K562 (cell line): Measurements from ENCODE around the gene DHDDS. TPM values are rescaled to one million over a fixed set of nuclear protein-coding genes. Genes with fewer than 3 reads are reported as not detected.

ENCODE experiments used
- ATAC-seq: fragments of 200-7000 bp; cut with Tn5 transposase; 3 replicates; pipeline ENCODE4 v1.9.1; 2020; ENCODE audit warnings: moderate library complexity
- BruUV-seq: library from RNA; stranded (reverse); fragments of 400-500 nt; replicated peaks from 2 replicates; lab custom pipeline; 2021; lab: Mats Ljungman, UMichigan
- CTCF ChIA-PET: fragments of 300-600 bp; formaldehyde crosslinking; extraction: SDS; loops from one replicate; lab custom pipeline; 2021; ENCODE audit warnings: low intra/inter-chr PET ratio; lab: Yijun Ruan, JAX
- POLR2A ChIA-PET: fragments of 300-600, 350-650 bp; sonication (Branson Sonifier 250); formaldehyde crosslinking; extraction: SDS; loops from one replicate; lab custom pipeline; 2021; ENCODE audit warnings: antibody characterized with exemption, inconsistent platforms; lab: Yijun Ruan, JAX
- DNase-seq, 4 experiments: peaks; one replicate each; pipeline versions ENCODE4 v3.0.0 to v3.0.0-alpha.2; 2011 to 2018; ENCODE audit warnings: low spot score in 3 of 4, mixed read lengths in 3 of 4; ENCODE audit errors: extremely low read depth in 1 of 4
- FAIRE-seq: peaks from 2 replicates; lab custom pipeline; 2011; peaks lifted over from hg19 to GRCh38; lab: Jason Lieb, UNC
- H2AFZ ChIP-seq: 2 replicates; pipeline ENCODE4 v1.6.0; 2011; ENCODE audit warnings: low read depth, low read length, control low read depth, inconsistent platforms
- H3K27ac ChIP-seq: fragments of 200-600 bp; 3 replicates; pipeline ENCODE4 v1.8.0; 2011; ENCODE audit warnings: low read depth, mild to moderate bottlenecking, control low read depth, inconsistent platforms, low read length, moderate library complexity, mixed read lengths; ENCODE audit errors: extremely low read depth
- H3K27me3 ChIP-seq, 2 experiments: fragments of 300-600 bp in 1 of 2; 2 replicates in 1 of 2; 3 replicates in 1 of 2; pipeline versions ENCODE4 v1.6.0 to v1.8.0; 2011; ENCODE audit warnings: inconsistent platforms in 2 of 2, low read length in 2 of 2, mild to moderate bottlenecking in 1 of 2, mixed read lengths in 1 of 2, moderate library complexity in 1 of 2; ENCODE audit not compliant: control insufficient read depth in 2 of 2, insufficient read depth in 2 of 2
- H3K36me3 ChIP-seq: fragments of 300-600 bp; 3 replicates; pipeline ENCODE4 v1.8.0; 2011; ENCODE audit warnings: mild to moderate bottlenecking, low read length, inconsistent platforms; ENCODE audit not compliant: control insufficient read depth, insufficient read depth
- H3K4me1 ChIP-seq, 2 experiments: fragments of 200-600 bp in 1 of 2; replicated peaks in 1 of 2; 2 replicates in 1 of 2; 3 replicates in 1 of 2; pipeline versions ENCODE4 v1.5.1 to v1.8.0; 2011; ENCODE audit warnings: inconsistent platforms in 2 of 2, low read length in 2 of 2, mild to moderate bottlenecking in 1 of 2, mixed read lengths in 1 of 2, moderate library complexity in 1 of 2; ENCODE audit not compliant: control insufficient read depth in 2 of 2, insufficient read depth in 2 of 2
- H3K4me2 ChIP-seq: 2 replicates; pipeline ENCODE4 v1.6.1; 2011; ENCODE audit warnings: low read length, control low read depth, inconsistent platforms, mixed read lengths; ENCODE audit not compliant: insufficient read depth
- H3K4me3 ChIP-seq: fragments of 200-600 bp; sonication (generic), shearing (Covaris generic); 2 replicates; pipeline ENCODE4 v1.5.1; 2016; ENCODE audit warnings: control low read depth, inconsistent platforms
- H3K79me2 ChIP-seq: fragments of 200-600 bp; 3 replicates; pipeline ENCODE4 v1.8.0; 2011; ENCODE audit warnings: low read length, inconsistent platforms; ENCODE audit not compliant: control insufficient read depth, insufficient read depth
- H3K9ac ChIP-seq, 2 experiments: 2 replicates each; pipeline versions ENCODE4 v1.6.0 to v1.6.1; 2011; ENCODE audit warnings: low read depth in 2 of 2, low read length in 2 of 2, control low read depth in 1 of 2, inconsistent platforms in 1 of 2, mild to moderate bottlenecking in 1 of 2, mixed read lengths in 1 of 2; ENCODE audit not compliant: insufficient read depth in 1 of 2
- H3K9me1 ChIP-seq: one replicate; pipeline ENCODE4 v1.6.0; 2011; ENCODE audit warnings: inconsistent platforms, mild to moderate bottlenecking, low read length, moderate library complexity; ENCODE audit not compliant: control insufficient read depth, insufficient read depth
- H3K9me3 ChIP-seq: replicated peaks from 2 replicates; pipeline ENCODE4 v1.5.1; 2011; ENCODE audit warnings: low read depth, low read length, inconsistent platforms; ENCODE audit not compliant: control insufficient read depth, insufficient read depth
- H4K20me1 ChIP-seq: replicated peaks from 2 replicates; pipeline ENCODE4 v1.6.1; 2011; ENCODE audit warnings: low read length, inconsistent platforms, mixed read lengths; ENCODE audit not compliant: control insufficient read depth, insufficient read depth
- CBX1 ChIP-seq: sonication (generic); IDR thresholded peaks from 2 replicates; pipeline ENCODE4 v1.6.1; 2016; ENCODE audit warnings: antibody characterized with exemption, low read depth, mild to moderate bottlenecking
- ESRRA ChIP-seq: fragments of 450-650 bp; IDR thresholded peaks from 2 replicates; pipeline ENCODE4 v1.6.1; 2014; ENCODE audit warnings: low read depth, mild to moderate bottlenecking, moderate library complexity, borderline replicate concordance
- GABPB1 ChIP-seq: sonication (generic); formaldehyde crosslinking; IDR thresholded peaks from 2 replicates; pipeline ENCODE4 v1.8.0; 2022; ENCODE audit warnings: mild to moderate bottlenecking, missing genetic modification reagents
- ILF3 ChIP-seq: fragments of 450-650 bp; IDR thresholded peaks from 2 replicates; pipeline ENCODE4 v1.6.1; 2018; ENCODE audit warnings: antibody characterized with exemption, mild to moderate bottlenecking, moderate library complexity, borderline replicate concordance
- LCOR ChIP-seq: sonication (generic); formaldehyde crosslinking; IDR thresholded peaks from 2 replicates; pipeline ENCODE4 v1.8.0; 2022; ENCODE audit warnings: mild to moderate bottlenecking, missing genetic modification reagents
- POLR2AphosphoS2 ChIP-seq: IDR thresholded peaks from 2 replicates; pipeline ENCODE4 v1.6.1; 2012; ENCODE audit warnings: low read length, improper control_type of control experiment
- RHOXF2B ChIP-seq: fragments of 250-450 bp; sonication (Bioruptor Pico); conservative IDR thresholded peaks from 2 replicates; pipeline ENCODE4 v1.5.1; 2021
- TBP ChIP-seq: optimal IDR thresholded peaks from 2 replicates; pipeline ENCODE3; 2011; ENCODE audit warnings: low read depth, low read length, improper control_type of control experiment
- ZBTB7A ChIP-seq: IDR thresholded peaks from 2 replicates; pipeline ENCODE4 v1.6.1; 2011; ENCODE audit warnings: low read depth, mild to moderate bottlenecking, low read length, moderate library complexity, borderline replicate concordance; ENCODE audit not compliant: control insufficient read depth
- ZNF140 ChIP-seq: fragments of 250-450 bp; sonication (Bioruptor Pico); IDR thresholded peaks from 2 replicates; pipeline ENCODE4 v1.8.0; 2021; ENCODE audit warnings: moderate library complexity, mild to moderate bottlenecking, inconsistent platforms
- WGBS: fragments of 100-300 bp; shearing (Covaris generic); methylation state at CpG from one replicate; pipeline ENCODE4 v1.1.6; 2016; ENCODE audit warnings: low coverage, mixed read lengths; ENCODE audit not compliant: insufficient coverage; ENCODE audit errors: missing lambda C conversion rate; 5-methylcytosine and 5-hydroxymethylcytosine counted together
- in situ Hi-C: fragments of 300-500 bp; cut with MboI; formaldehyde crosslinking; loops from 4 replicates; pipeline ENCODE4 v1.15.0; 2018; ENCODE audit warnings: inconsistent platforms, mixed read lengths
- intact Hi-C: fragments of 100-400 bp; cut with micrococcal nuclease; formaldehyde crosslinking; loops from 2 replicates; pipeline ENCODE4 v1.14.2; 2022
- polyA plus RNA-seq, 8 experiments: library from polyadenylated mRNA; depleted of rRNA in 4 of 8; stranded (reverse) in 5 of 8; unstranded in 3 of 8; fragments of >200 nt; fragmentation: Nextera tagmentation in 2 of 8; fragmentation: Illumina TruSeq in 1 of 8; extraction: Ambion mirVana in 2 of 8; extraction: Trizol in 1 of 8; gene quantifications; 2 replicates each; pipeline versions ENCODE4 v1.2.1 to v1.2.3, GENCODE V29; 2011 to 2014; ENCODE audit warnings: inconsistent platforms in 1 of 8, missing spikeins in 1 of 8
- total RNA-seq, 7 experiments: library from RNA; depleted of rRNA in 6 of 7; stranded (reverse); fragments of >200 nt in 6 of 7; fragmentation: Illumina TruSeq in 2 of 7; extraction: Trizol in 2 of 7; gene quantifications; 2 replicates each; pipeline versions ENCODE4 v1.2.1 to v1.2.3, GENCODE V29; 2011 to 2021; ENCODE audit warnings: low replicate concordance in 1 of 7
- TF ChIP-seq, protein P1 (sequence below): sonication (generic); formaldehyde crosslinking; IDR thresholded peaks from 2 replicates; pipeline ENCODE4 v1.8.0; 2022; ENCODE audit warnings: missing genetic modification reagents, mild to moderate bottlenecking, borderline replicate concordance
- TF ChIP-seq, protein P2 (sequence below): fragments of 450-650 bp; IDR thresholded peaks from 2 replicates; pipeline ENCODE4 v1.7.0; 2016; ENCODE audit warnings: borderline replicate concordance

DHDDS gene
- total and polyA plus RNA-seq, 9 of the 15 experiments (the other 6 are each of a cell fraction or from before 2014, with no cell fraction given): 33.3 to 55.0 (median 44.3) TPM

DNA sequence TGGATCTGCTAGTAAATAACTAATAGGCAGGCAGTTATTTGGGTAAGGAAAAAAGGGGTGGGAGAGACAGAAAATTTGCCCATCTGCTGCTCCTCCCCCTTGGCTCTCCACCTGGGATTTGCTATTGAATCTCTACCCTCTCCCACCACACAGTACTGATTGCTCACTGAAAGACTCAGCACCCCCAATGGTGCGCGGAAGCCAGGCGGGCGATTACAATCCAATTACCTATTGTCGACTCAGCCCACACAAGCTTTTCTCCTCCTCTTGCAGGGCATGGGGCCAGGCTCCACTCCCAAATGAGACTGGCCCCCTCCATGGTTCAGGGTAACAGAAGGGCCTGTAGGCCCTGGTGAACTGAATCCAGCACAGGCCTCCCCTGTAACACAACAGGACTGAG lies 37.4 kb downstream of the DHDDS start:
- no peak overlapping the region for H2AFZ ChIP-seq
- no peak for ATAC-seq

DNA sequence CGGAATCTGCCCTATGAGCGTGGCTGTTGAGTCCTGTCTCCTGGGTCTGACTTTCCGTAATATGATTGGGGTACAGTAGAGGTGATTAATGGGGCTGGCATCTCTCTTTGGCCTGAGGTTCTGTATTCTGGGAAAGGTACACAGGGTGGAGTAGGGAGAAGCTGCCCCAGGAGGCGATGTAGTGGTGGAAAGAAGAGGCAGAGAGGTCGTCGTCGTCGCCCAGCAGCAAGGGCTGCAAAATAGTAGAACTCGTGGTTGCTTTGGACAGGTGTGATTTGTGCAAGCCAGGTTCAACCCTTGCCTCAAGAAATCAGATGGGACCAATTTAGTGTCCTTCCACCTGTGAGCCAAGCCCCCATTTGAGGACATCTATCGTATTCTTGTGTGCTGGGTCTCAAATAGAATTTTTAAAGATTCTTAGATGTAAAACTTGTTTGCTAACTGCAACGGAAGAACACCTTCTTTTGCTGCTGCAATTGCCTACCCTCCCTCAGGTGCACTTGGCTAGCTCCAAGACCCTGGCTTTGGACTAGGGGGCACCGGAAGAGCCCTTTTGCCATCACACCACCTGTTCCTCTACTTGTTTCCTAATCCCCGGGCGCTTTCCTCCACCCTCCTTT lies 38.9 kb downstream of the DHDDS start:
- H3K27me3 ChIP-seq: no peaks in the 10 kb centered on the region
- ATAC-seq (no peak), FAIRE-seq (no peak), DNase-seq (peak in 1 of 4 experiments; percentile 29)
- ChIA-PET POLR2A (interaction anchor here (0.6 to 3.8 kb wide), 18 partner anchors 9 to 392 kb away, joined by 3 to 32 read pairs (median 4); partner anchors contain the start of gene DHDDS), CTCF (no interaction called here)
- in situ Hi-C loops (no loop called here), intact Hi-C loops (no loop called here)
- H3K9ac ChIP-seq: peak overlapping the region; percentile 19 to 98; a peak in 3 of 4 replicates
- H3K79me2 ChIP-seq: peaks cover 27% of the 10 kb centered on the region
- H3K4me2 ChIP-seq: peak overlapping the region; percentile 82
- BruUV-seq: no TSS peak
- peaks cover 29 to 30% of the 10 kb centered on the region in 2 experiments; a peak in 4 of 5 replicates for H3K4me1 ChIP-seq
- no peak overlapping the region for H2AFZ ChIP-seq
- H3K27ac ChIP-seq: no peak overlapping the region
- H3K4me3 ChIP-seq: peak overlapping the region; percentile 95
- no peaks in the 10 kb centered on the region for H3K9me3 ChIP-seq
- WGBS: 63% methylated on average over 14 of the region's 14 CpGs
- peaks cover 63% of the 10 kb centered on the region for H3K36me3 ChIP-seq
- H3K9me1 ChIP-seq: no peaks in the 10 kb centered on the region
- H4K20me1 ChIP-seq: peaks cover 16% of the 10 kb centered on the region
- TF ChIP-seq GABPB1 (CRISPR knock-in tag) (no peak), POLR2AphosphoS2 (peak; percentile 31; the same call in 1 of the 2 replicates), CBX1 (no peak), ZBTB7A (peak; percentile 27; the same call in 1 of the 2 replicates), RHOXF2B (CRISPR knock-in tag) (no peak), ESRRA (no peak), ZNF140 (CRISPR knock-in tag) (no peak)
- TF ChIP-seq, protein P1, sequence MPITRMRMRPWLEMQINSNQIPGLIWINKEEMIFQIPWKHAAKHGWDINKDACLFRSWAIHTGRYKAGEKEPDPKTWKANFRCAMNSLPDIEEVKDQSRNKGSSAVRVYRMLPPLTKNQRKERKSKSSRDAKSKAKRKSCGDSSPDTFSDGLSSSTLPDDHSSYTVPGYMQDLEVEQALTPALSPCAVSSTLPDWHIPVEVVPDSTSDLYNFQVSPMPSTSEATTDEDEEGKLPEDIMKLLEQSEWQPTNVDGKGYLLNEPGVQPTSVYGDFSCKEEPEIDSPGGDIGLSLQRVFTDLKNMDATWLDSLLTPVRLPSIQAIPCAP (CRISPR knock-in tag): 0 out of 2 replicates have a peak, but pooled peaks have one; percentile 7
- TF ChIP-seq, protein P2, sequence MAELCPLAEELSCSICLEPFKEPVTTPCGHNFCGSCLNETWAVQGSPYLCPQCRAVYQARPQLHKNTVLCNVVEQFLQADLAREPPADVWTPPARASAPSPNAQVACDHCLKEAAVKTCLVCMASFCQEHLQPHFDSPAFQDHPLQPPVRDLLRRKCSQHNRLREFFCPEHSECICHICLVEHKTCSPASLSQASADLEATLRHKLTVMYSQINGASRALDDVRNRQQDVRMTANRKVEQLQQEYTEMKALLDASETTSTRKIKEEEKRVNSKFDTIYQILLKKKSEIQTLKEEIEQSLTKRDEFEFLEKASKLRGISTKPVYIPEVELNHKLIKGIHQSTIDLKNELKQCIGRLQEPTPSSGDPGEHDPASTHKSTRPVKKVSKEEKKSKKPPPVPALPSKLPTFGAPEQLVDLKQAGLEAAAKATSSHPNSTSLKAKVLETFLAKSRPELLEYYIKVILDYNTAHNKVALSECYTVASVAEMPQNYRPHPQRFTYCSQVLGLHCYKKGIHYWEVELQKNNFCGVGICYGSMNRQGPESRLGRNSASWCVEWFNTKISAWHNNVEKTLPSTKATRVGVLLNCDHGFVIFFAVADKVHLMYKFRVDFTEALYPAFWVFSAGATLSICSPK: no peak

More for the DNA sequence above, 37.4 kb downstream of the DHDDS start:
- CTCF ChIA-PET: no interaction called here
- BruUV-seq: no TSS peak
- intact Hi-C loops: no loop called here
- Histone ChIP-seq H3K4me2 (no peak overlapping the region), H3K27me3 (no peaks in the 10 kb centered on the region), H4K20me1 (peaks cover 20% of the 10 kb centered on the region), H3K4me1 (peaks cover 26 to 30% of the 10 kb centered on the region in 2 experiments; a peak in 4 of 5 replicates), H3K27ac (no peak overlapping the region), H3K9ac (no peak overlapping the region; a peak in 1 of 4 replicates), H3K79me2 (peaks cover 21% of the 10 kb centered on the region), H3K36me3 (peaks cover 69% of the 10 kb centered on the region), H3K4me3 (no peak overlapping the region), H3K9me3 (no peaks in the 10 kb centered on the region), H3K9me1 (no peaks in the 10 kb centered on the region)
- DNase-seq: no peak
- TF ChIP-seq LCOR: 0 out of 2 replicates have a peak, but pooled peaks have one; percentile 1
- TF ChIP-seq ILF3: 0 out of 2 replicates have a peak, but pooled peaks have one; percentile 27
- TF ChIP-seq TBP: no peak
- WGBS: 95% methylated on average over 5 of the region's 5 CpGs
- POLR2A ChIA-PET: interaction anchor here (0.6 to 2.4 kb wide), 4 partner anchors 10 to 1744 kb away, joined by 3 to 11 read pairs (median 6); no protein-coding TSS in a partner anchor
- in situ Hi-C loops: no loop called here
- no peak for FAIRE-seq
